ENCODE results near the gene TAAR2.
"Not testable (repeated sequence)": the region's sequence is repeated elsewhere in the genome, so short reads cannot be mapped to it uniquely, and the experiment has no call there.

TAAR2 gene

GRCh38 chr6:132607544-132608233, 16.4 kb downstream of the TAAR2 start:
- no peak for DNase-seq (ENCODE audit: extremely low read depth, low read depth)
- no peak for TF ChIP-seq CTCF (IDR thresholded peaks at IDR 0.05; ENCODE audit: low read depth, low read length)

DNA sequence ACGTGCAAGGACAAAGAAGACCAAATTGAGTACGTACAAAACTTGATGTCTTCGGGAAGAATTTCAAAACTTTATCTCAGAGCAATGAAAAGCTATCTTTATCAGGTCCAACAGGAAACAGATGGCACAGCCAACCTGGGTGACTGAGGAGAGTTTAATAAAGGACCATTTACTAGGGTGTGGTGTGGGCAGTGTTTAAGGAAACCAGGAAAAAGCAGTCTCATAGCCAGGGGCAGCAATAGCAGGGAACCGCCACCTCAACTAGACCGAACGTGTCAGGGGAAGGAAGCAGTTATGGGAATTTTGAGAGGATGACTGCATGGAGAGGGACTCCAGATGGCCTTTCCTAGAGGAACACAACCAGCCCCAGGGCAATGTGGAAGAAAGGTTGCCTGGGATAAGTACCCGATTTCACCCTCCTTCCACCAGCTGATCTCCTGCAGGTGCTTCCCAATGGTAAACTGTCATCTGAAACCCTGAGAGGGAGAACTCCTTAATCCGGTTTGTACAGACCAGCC, 19.4 kb downstream of the TAAR2 start:
- no peak for DNase-seq (ENCODE audit: extremely low read depth, low read depth)
- no peak for TF ChIP-seq CTCF (IDR thresholded peaks at IDR 0.05; ENCODE audit: low read depth, low read length)

- not testable (repeated sequence) for DNase-seq (ENCODE audit: extremely low read depth, low read depth)
Measured at GRCh38 chr6:132600900-132601299, 23.2 kb downstream of the TAAR2 start.

DNA sequence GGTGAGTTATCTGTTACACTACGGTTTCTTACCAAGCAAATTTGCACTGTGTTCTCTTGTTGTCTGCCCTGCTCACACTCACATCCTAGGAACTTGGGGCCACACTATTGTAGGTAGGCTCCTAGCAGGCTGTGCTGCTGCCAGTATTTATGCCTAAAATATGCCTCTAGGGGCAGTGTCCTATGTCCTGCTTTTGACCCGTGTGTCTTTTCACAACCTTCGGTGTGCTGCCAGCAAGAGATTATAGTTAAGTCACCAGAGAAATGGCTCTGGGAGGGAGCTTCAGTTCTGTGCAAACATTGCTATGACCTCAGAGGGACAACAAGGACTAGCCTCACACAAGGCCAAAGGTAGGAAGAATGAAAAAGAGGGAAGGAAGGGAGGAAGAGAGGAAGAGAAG, 25.6 kb downstream of the TAAR2 start:
- TF ChIP-seq CTCF (IDR thresholded peaks at IDR 0.05; ENCODE audit: low read depth, low read length): peak; percentile 8; the same call in 1 of the 2 replicates
- DNase-seq (ENCODE audit: extremely low read depth, low read depth): no peak

DNA sequence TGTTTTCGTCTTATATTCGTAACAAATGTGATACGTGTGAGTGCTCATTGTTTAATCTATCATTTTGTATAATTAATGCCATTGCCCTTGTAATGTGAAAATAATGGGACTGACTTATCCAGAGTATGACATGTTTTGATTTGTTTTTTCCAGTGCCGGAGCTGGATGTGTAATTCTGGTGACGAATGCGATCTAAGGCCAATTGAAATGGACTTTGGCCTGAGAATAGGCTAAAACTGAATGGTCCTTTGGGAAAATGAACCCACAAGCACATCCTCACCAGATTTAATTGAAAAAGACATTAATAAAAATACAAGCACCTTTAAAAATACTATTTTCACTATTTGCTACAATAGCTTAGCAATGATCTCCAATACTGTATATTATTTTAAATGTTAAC, 27.9 kb downstream of the TAAR2 start:
- TF ChIP-seq CTCF (IDR thresholded peaks at IDR 0.05; ENCODE audit: low read depth, low read length): no peak
- DNase-seq (ENCODE audit: extremely low read depth, low read depth): no peak

- no peak for DNase-seq (ENCODE audit: extremely low read depth, low read depth)
- no peak for TF ChIP-seq CTCF (IDR thresholded peaks at IDR 0.05; ENCODE audit: low read depth, low read length)
Measured at GRCh38 chr6:132592855-132593254, 31.2 kb downstream of the TAAR2 start.

DNA sequence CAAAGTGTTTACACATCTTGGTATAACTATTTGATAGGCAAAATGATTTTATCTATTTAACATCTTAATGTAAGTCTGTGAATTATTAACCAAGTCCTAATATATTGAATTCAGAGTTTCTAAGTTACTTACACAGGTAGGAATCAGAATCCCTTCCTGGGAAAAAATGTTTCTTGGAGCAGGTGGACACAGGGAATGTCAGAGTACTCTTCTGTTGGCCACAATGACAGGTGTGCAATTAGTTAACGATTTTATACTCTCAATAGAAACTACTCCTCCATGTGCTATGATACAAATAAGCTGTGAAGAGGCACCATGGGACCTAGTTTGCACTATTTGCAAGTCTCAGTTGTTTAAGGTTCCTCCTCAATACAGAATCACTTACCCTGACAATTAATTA, 33.7 kb downstream of the TAAR2 start:
- no peak for TF ChIP-seq CTCF (IDR thresholded peaks at IDR 0.05; ENCODE audit: low read depth, low read length)
- DNase-seq (ENCODE audit: extremely low read depth, low read depth): no peak

GRCh38 chr6:132589454-132589853, 34.6 kb downstream of the TAAR2 start, which contains the start of gene TAAR5:
TAAR5 (minus strand) TSS chr6:132589741; CDS start chr6:132589686, 55 bp downstream.
- DNase-seq (ENCODE audit: extremely low read depth, low read depth): no peak
- TF ChIP-seq CTCF (IDR thresholded peaks at IDR 0.05; ENCODE audit: low read depth, low read length): no peak
